ENCODE data around the gene KDM2A.

DNA sequence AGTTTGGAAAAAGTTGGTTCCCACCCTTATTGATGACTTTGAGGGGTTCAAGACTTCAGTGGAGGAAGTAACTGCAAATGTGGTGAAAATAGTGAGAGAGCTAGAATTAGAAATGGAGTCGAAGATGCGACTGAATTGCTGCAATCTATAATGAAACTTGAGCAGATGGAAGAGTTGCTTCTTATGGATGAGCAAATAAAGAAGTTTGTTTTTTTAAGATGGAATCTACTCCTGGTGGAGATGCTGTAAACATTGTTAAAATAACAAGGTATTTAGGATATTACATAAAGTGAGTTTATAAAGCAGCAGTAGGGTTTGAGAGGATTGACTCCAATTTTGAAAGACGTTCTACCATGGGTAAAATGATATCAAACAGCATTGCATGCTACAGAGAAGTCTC lies 83.0 kb downstream of the KDM2A start:
- TF ChIP-seq, protein P1, sequence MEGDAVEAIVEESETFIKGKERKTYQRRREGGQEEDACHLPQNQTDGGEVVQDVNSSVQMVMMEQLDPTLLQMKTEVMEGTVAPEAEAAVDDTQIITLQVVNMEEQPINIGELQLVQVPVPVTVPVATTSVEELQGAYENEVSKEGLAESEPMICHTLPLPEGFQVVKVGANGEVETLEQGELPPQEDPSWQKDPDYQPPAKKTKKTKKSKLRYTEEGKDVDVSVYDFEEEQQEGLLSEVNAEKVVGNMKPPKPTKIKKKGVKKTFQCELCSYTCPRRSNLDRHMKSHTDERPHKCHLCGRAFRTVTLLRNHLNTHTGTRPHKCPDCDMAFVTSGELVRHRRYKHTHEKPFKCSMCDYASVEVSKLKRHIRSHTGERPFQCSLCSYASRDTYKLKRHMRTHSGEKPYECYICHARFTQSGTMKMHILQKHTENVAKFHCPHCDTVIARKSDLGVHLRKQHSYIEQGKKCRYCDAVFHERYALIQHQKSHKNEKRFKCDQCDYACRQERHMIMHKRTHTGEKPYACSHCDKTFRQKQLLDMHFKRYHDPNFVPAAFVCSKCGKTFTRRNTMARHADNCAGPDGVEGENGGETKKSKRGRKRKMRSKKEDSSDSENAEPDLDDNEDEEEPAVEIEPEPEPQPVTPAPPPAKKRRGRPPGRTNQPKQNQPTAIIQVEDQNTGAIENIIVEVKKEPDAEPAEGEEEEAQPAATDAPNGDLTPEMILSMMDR (conservative IDR thresholded peaks at IDR 0.05): no peak
- no peak for TF ChIP-seq EZH2 (IDR thresholded peaks at IDR 0.05; ENCODE audit: low read depth)
